Immature natural killer cell (primary cell): ENCODE results near the gene SLC38A10. TPM values are rescaled to one million over a fixed set of nuclear protein-coding genes. Genes with fewer than 3 reads are reported as not detected.

Experiments
- DNase-seq, 3 donors: peaks; one replicate each; pipeline ENCODE4 v3.0.0; 2022; ENCODE audit warnings: mixed read lengths in 1 of 3
- H3K27ac Mint-ChIP-seq, 6 donors: one replicate each; pipeline ENCODE4 v1.8.0; 2020; ENCODE audit warnings: mixed read lengths in 6 of 6, mild to moderate bottlenecking in 5 of 6, inconsistent platforms in 4 of 6, moderate library complexity in 3 of 6
- H3K27me3 Mint-ChIP-seq, 3 donors: one replicate each; pipeline ENCODE4 v1.8.0; 2020 to 2021; ENCODE audit warnings: low read depth in 3 of 3, mild to moderate bottlenecking in 3 of 3, mixed read lengths in 3 of 3, moderate library complexity in 3 of 3, inconsistent platforms in 1 of 3
- H3K36me3 Mint-ChIP-seq, 3 donors: one replicate each; pipeline ENCODE4 v1.8.0; 2020; ENCODE audit warnings: mixed read lengths in 3 of 3, inconsistent platforms in 2 of 3, mild to moderate bottlenecking in 2 of 3
- H3K4me1 Mint-ChIP-seq, 2 donors: one replicate each; pipeline ENCODE4 v1.8.0; 2020; ENCODE audit warnings: inconsistent platforms in 2 of 2, mild to moderate bottlenecking in 2 of 2, mixed read lengths in 2 of 2, moderate library complexity in 1 of 2
- H3K4me3 Mint-ChIP-seq, 5 donors: one replicate each; pipeline ENCODE4 v1.8.0; 2020; ENCODE audit warnings: mild to moderate bottlenecking in 5 of 5, mixed read lengths in 5 of 5, inconsistent platforms in 3 of 5, moderate library complexity in 3 of 5
- H3K9me3 Mint-ChIP-seq, 6 donors: one replicate each; pipeline ENCODE4 v1.8.0; 2020; ENCODE audit warnings: mild to moderate bottlenecking in 6 of 6, mixed read lengths in 6 of 6, inconsistent platforms in 4 of 6, moderate library complexity in 3 of 6
- polyA plus RNA-seq, 3 donors: library from polyadenylated mRNA; unstranded; fragments of 300-500 nt; fragmentation: Illumina TruSeq; gene quantifications; one replicate each; pipeline ENCODE4 v1.2.3, GENCODE V29; 2021

The SLC38A10 gene
- polyA plus RNA-seq, 3 donors from 2014 or later: 46.8 to 98.7 (median 46.8) TPM

- Mint-ChIP-seq H3K4me1 (peaks cover 11 to 22% of the 10 kb centered on the region in 2 donors), H3K27me3 (peaks cover 5 to 10% (median 7%) of the 10 kb centered on the region in 3 donors), H3K27ac (peak overlapping the region in 5 of 6 donors; percentile 78 to 88 (median 84)), H3K4me3 (peak overlapping the region in 2 of 5 donors; percentile 28 to 42), H3K9me3 (peaks cover 0 to 2% (median 0%) of the 10 kb centered on the region in 6 donors), H3K36me3 (peaks cover 4 to 6% (median 4%) of the 10 kb centered on the region in 3 donors)
- no peak for DNase-seq
Measured at GRCh38 chr17:81252987-81253329, 42.1 kb downstream of the SLC38A10 start.

- Mint-ChIP-seq H3K4me3 (no peak overlapping the region), H3K36me3 (peaks cover 4 to 6% (median 4%) of the 10 kb centered on the region in 3 donors), H3K27me3 (peaks cover 5 to 10% (median 7%) of the 10 kb centered on the region in 3 donors), H3K27ac (peak overlapping the region in 3 of 6 donors; percentile 51 to 84 (median 60)), H3K9me3 (peaks cover 0 to 2% (median 0%) of the 10 kb centered on the region in 6 donors), H3K4me1 (peaks cover 11 to 22% of the 10 kb centered on the region in 2 donors)
- no peak for DNase-seq
Measured at GRCh38 chr17:81252326-81252986, 42.7 kb downstream of the SLC38A10 start.

GRCh38 chr17:81251709-81252301, 43.3 kb downstream of the SLC38A10 start:
- Mint-ChIP-seq H3K4me1 (peaks cover 11 to 22% of the 10 kb centered on the region in 2 donors), H3K27me3 (peaks cover 5 to 10% (median 7%) of the 10 kb centered on the region in 3 donors), H3K9me3 (no peaks in the 10 kb centered on the region), H3K27ac (peak overlapping the region in 4 of 6 donors; percentile 40 to 84 (median 83)), H3K36me3 (peaks cover 4 to 6% (median 4%) of the 10 kb centered on the region in 3 donors), H3K4me3 (peak overlapping the region in 2 of 5 donors; percentile 4 to 58)
- DNase-seq: peak; percentile 27 to 47 (median 40)

- Mint-ChIP-seq H3K27ac (peak overlapping the region in 4 of 6 donors; percentile 40 to 84 (median 83)), H3K9me3 (no peaks in the 10 kb centered on the region), H3K4me1 (peaks cover 11 to 22% of the 10 kb centered on the region in 2 donors), H3K4me3 (peak overlapping the region in 1 of 5 donors; percentile 58), H3K36me3 (peaks cover 4 to 6% (median 4%) of the 10 kb centered on the region in 3 donors), H3K27me3 (peaks cover 5 to 10% (median 7%) of the 10 kb centered on the region in 3 donors)
- no peak for DNase-seq
Measured at GRCh38 chr17:81251094-81251708, 43.9 kb downstream of the SLC38A10 start.

GRCh38 chr17:81250286-81251093, 44.6 kb downstream of the SLC38A10 start:
- Mint-ChIP-seq H3K9me3 (no peaks in the 10 kb centered on the region), H3K27me3 (peaks cover 5 to 10% (median 7%) of the 10 kb centered on the region in 3 donors), H3K27ac (peak overlapping the region in 2 of 6 donors; percentile 35 to 84), H3K4me3 (no peak overlapping the region), H3K4me1 (peaks cover 11 to 22% of the 10 kb centered on the region in 2 donors), H3K36me3 (peaks cover 4 to 6% (median 4%) of the 10 kb centered on the region in 3 donors)
- no peak for DNase-seq

DNA sequence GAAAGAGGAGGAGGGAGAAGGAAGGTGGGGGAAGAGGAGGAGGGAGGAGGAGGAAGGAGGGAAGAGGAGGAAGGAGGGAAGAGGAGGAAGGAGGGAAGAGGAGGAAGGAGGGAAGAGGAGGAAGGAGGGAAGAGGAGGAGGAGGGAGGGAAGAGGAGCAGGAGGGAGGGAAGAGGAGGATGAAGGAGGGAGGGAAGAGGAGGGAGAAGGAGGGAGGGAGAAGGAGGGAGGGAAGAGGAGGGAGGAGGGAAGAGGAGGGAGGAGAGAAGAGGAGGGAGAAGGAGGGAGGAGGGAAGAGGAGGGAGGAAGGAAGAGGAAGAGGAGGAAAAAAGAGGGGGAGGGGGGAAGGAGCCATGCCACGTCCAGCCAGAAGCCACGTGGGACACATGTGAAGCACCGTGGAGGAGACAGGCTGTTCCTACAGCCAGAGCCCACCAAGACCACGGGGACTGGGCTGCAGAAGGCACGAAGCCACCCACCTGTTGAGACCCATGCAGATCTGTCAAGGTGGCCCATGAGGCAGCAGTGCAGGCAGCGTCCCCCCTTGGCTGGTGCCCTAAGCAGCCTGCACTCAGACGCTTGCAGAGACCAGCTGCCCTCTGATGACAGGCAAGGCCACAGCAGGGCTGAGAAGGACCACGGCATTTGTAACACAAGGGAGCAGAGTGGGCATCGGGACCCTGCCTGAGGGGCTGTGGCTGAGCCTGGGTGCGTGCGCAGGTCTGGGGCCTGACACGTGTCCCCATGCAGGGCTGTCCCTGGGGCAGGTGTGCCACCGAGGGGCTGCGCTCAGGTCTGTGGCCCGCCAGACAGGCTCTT, 45.7 kb downstream of the SLC38A10 start:
- no peak for DNase-seq
- H3K9me3 Mint-ChIP-seq: no peaks in the 10 kb centered on the region
- H3K36me3 Mint-ChIP-seq: peaks cover 4 to 6% (median 4%) of the 10 kb centered on the region in 3 donors
- peaks cover 5 to 11% (median 7%) of the 10 kb centered on the region in 3 donors for H3K27me3 Mint-ChIP-seq
- no peak overlapping the region for H3K4me3 Mint-ChIP-seq
- H3K27ac Mint-ChIP-seq: no peak overlapping the region
- H3K4me1 Mint-ChIP-seq: peaks cover 11 to 22% of the 10 kb centered on the region in 2 donors

GRCh38 chr17:81248649-81249048, 46.5 kb downstream of the SLC38A10 start:
- no peak for DNase-seq
- Mint-ChIP-seq H3K4me3 (no peak overlapping the region), H3K27me3 (peaks cover 1 to 8% (median 5%) of the 10 kb centered on the region in 3 donors), H3K4me1 (peaks cover 7 to 18% of the 10 kb centered on the region in 2 donors), H3K9me3 (no peaks in the 10 kb centered on the region), H3K27ac (peak overlapping the region in 1 of 6 donors; percentile 45), H3K36me3 (peaks cover 4 to 6% (median 4%) of the 10 kb centered on the region in 3 donors)

DNA sequence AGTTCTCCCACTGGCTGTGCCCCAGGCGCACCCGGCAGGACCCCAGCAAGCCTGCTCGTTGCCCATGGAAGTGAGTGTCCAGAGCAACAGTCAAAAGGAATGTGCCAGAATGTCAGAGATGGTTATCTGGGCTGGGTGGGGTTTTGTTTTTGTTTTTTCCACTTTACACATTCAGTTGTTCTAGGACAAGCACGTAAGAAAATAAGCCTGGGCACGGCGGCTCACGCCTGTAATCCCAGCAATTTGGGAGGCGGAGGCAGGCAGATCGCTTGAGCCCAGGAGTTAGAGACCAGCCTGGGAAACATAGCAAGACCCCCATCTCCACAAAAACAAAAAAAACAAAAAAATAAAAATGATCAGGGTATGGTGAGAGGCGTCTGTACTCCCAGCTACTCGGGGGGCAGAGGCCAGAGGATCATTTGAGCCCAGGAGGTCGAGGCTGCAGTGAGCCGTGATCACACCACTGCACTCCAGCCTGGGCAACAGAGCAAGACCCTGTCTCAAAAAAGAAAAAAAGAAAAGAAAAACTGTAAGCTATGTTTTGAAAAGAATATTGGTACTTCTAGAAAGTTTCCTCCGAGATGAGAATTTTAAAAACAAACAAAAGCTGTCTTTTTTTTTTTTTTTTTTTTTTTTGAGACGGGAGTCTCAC, 47.6 kb downstream of the SLC38A10 start:
- Mint-ChIP-seq H3K4me3 (no peak overlapping the region), H3K27ac (no peak overlapping the region), H3K36me3 (peaks cover 0 to 4% (median 0%) of the 10 kb centered on the region in 3 donors), H3K27me3 (peaks cover 0 to 3% (median 0%) of the 10 kb centered on the region in 3 donors), H3K4me1 (peaks cover 4 to 11% of the 10 kb centered on the region in 2 donors), H3K9me3 (no peaks in the 10 kb centered on the region)
- no peak for DNase-seq

DNA sequence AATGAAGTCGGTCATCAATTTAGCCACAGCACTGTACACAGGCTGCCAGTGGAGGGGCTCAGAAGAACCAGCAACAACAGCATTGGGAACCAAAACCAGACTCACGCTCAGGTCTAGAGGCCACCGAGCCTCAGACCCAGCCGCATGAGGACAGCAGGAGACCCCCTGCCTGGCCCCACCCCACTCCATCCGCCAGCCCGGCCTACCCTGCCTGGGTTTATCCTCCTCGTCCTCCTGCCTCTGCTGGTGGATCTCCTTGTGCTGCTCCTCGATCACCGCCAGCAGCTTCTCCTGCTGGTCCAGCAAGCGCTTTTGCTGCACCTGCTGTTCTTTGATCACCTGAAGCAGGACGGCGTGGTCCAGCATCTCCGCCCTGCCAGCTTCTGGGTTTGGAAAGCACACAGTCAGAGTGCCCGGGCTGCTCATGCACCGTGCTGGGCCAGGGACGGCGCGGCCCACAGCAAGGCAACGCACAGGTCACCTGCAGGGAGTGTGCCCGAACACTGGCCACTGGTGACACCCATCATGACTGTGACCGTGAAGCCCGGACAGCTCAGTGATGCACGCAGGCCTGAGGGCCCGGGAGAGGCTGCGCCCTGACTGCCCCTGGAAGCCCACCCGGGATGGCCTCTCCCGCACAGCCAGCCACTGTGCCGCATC, 48.3 kb downstream of the SLC38A10 start:
- Mint-ChIP-seq H3K4me3 (no peak overlapping the region), H3K36me3 (peaks cover 0 to 4% (median 0%) of the 10 kb centered on the region in 3 donors), H3K4me1 (peaks cover 10 to 15% of the 10 kb centered on the region in 2 donors)

DNA sequence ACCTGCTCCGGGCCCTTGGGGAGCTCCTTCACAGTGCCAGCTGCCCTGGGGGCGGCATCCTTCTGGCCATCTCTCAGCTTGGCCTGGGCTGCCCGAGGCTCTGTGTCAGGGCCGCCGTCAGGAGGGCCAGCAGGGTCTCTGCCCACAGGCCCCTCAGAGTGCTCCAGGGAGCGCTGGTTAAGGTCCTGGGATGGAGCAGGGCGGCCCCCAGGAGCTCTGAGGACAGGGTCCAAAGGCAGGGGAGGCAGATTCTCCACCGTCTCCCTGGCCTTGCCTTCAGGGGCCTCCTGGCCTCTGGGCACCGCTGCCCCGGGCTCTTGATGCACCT, 48.8 kb downstream of the SLC38A10 start:
- peaks cover 0 to 4% (median 0%) of the 10 kb centered on the region in 3 donors for H3K36me3 Mint-ChIP-seq
- H3K27ac Mint-ChIP-seq: no peak overlapping the region
- H3K27me3 Mint-ChIP-seq: peaks cover 4 to 5% (median 4%) of the 10 kb centered on the region in 3 donors
- peaks cover 15% of the 10 kb centered on the region in 2 donors for H3K4me1 Mint-ChIP-seq
- no peak for DNase-seq
- no peak overlapping the region for H3K4me3 Mint-ChIP-seq
- no peaks in the 10 kb centered on the region for H3K9me3 Mint-ChIP-seq

More for the DNA sequence above, 48.3 kb downstream of the SLC38A10 start:
- Mint-ChIP-seq H3K27ac (peak overlapping the region in 1 of 6 donors; percentile 45), H3K9me3 (no peaks in the 10 kb centered on the region), H3K27me3 (peaks cover under 1 to 4% (median 2%) of the 10 kb centered on the region in 3 donors)
- DNase-seq: no peak

DNA sequence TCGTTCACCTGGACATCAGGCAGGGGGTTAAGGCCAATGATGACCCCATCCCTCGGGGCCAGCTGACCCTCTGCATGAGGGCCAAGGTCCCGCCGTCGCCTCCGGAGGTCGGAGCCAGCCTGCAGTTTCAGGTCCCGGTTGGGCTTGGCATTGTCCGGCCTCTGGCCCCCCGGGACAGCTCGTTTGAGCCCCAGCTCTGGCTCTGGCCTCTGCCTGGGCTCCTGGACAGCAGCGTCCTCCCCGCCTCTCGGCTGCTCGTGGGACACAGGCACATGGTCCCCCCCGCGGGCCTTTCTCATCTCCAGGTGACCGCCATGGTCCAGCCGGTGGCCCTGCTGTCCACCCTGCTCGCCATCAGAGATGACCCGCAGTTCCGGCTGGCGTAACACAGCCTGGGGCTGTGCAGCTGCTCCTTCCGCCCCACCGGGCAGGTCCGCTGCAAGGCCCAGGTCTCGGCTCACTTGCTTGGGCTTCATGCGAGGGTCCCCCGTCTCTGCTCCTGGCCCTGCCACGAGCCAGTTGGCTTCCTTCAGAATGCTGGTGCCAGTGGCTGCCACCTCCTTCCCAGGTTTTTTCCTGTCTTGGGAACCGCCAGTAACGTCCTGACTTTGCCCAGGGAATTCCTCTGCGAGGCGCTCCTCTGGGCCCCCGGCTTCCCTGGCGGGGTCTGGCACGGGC, 49.3 kb downstream of the SLC38A10 start:
- Mint-ChIP-seq H3K4me1 (peaks cover 20% of the 10 kb centered on the region in 2 donors), H3K4me3 (no peak overlapping the region), H3K9me3 (no peaks in the 10 kb centered on the region), H3K27me3 (peaks cover 4 to 5% (median 4%) of the 10 kb centered on the region in 3 donors), H3K36me3 (peaks cover 0 to 4% (median 0%) of the 10 kb centered on the region in 3 donors), H3K27ac (no peak overlapping the region)
- DNase-seq: no peak
